Measurements from ENCODE around the gene FOXP1.

FOXP1 gene

GRCh38 chr3:71148455-71149060 is 435.0 kb downstream of the FOXP1 start:
- no peak for DNase-seq (ENCODE audit: low spot score)

GRCh38 chr3:71146673-71147072 is 436.9 kb downstream of the FOXP1 start:
- DNase-seq (ENCODE audit: low spot score) = no peak

GRCh38 chr3:71145954-71146353 is 437.6 kb downstream of the FOXP1 start:
- DNase-seq (ENCODE audit: low spot score) = no peak

DNA sequence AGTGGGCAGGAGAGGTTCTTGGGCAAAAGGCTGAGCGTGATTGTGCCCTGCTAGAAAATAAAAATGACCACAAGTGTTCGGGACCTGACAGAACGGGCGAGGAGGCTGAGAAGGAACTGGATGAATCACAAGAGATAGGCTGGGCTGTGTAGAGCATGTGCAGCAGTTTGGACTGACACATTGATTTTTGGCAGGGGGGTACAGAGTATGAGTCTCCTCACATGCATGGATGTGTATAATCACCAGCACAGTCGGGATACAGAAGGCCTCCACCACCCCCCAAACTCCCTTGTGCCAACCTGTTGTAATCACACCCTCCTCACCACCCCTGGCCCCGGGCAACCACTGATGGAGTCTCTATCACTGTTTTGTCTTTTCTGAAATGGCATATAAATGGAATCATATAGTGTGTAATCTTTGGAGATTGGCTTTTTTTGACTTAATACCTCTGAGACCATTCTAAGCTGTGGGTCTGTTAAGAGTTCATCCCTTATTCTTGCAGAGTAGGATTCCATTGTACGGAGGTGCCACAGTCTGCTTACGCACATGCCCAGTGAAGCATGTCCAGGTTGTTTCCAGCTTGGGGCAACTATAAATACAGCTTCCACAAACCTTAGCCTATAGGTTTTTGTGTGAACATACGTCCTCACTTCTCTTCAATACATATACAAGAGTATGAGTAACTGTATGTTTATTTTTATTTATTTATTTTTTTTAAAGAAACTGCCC is 438.8 kb downstream of the FOXP1 start:
- no peak for DNase-seq (ENCODE audit: low spot score)

GRCh38 chr3:71143493-71143892 is 440.0 kb downstream of the FOXP1 start:
- no peak for DNase-seq (ENCODE audit: low spot score)

GRCh38 chr3:71142441-71143161 is 440.9 kb downstream of the FOXP1 start:
- no peak for DNase-seq (ENCODE audit: low spot score)

GRCh38 chr3:71140477-71140876 is 443.1 kb downstream of the FOXP1 start:
- DNase-seq (ENCODE audit: low spot score) = no peak

- no peak for DNase-seq (ENCODE audit: low spot score)
Measured at GRCh38 chr3:71139496-71139895, 444.0 kb downstream of the FOXP1 start.

- no peak for DNase-seq (ENCODE audit: low spot score)
Measured at GRCh38 chr3:71138410-71138809, 445.1 kb downstream of the FOXP1 start.

DNA sequence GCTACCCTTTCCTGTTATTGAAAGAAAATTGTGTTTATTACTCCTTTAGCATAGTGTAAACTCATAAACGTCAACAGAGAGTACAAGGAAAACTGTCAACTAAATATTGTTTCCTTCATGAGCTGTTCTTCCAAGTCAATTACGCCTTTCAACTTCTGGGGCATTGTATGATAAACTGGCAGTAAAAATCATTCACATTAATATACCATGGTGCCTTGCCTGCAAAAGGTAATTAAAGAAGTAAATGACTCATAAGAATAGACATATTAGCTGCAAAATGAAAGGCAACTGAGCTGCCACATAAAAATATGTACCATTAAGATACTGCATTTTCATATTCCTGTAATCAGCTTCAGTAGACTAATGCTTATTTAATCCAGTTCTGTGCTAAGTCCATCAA is 447.3 kb downstream of the FOXP1 start:
- no peak for DNase-seq (ENCODE audit: low spot score)

DNA sequence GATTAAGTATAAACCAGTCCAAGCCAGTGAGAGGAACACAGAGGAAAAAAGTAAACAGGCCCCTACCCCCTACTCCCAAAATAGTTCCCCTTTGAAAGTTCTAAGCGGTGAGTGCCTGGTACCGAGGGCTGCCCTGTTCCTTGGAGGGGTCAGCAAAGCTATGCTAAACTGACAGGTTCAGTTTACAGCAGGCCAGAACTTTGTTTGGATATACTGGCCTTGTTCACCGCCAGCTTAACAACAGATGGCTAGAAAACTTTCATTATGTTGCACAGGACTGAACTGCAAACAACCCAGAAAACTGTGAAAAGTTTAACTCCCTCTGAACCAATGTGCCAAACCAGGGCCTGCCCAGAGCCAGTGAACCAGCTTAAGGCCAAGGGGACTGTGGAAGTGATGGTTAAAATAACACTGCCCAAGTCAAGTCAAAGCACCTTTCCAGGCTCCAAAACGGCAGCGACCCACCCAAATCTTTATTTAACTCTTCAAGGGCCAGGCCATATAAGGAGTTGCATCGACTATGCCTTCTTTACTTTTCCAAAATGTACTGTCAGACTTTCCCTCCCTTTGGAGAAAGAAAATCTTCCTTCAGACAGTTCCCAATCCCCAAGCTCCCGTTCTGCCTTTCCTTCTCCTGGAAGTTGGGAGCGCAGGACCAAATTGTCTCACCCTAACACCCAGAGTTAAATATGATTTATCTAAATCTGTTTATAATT is 448.0 kb downstream of the FOXP1 start:
- no peak for DNase-seq (ENCODE audit: low spot score)

- DNase-seq (ENCODE audit: low spot score) = no peak
Measured at GRCh38 chr3:71134521-71134920, 449.0 kb downstream of the FOXP1 start.

GRCh38 chr3:71133865-71134264 is 449.7 kb downstream of the FOXP1 start:
- no peak for DNase-seq (ENCODE audit: low spot score)

GRCh38 chr3:71132995-71133730 is 450.4 kb downstream of the FOXP1 start:
- DNase-seq (ENCODE audit: low spot score) = no peak

DNA sequence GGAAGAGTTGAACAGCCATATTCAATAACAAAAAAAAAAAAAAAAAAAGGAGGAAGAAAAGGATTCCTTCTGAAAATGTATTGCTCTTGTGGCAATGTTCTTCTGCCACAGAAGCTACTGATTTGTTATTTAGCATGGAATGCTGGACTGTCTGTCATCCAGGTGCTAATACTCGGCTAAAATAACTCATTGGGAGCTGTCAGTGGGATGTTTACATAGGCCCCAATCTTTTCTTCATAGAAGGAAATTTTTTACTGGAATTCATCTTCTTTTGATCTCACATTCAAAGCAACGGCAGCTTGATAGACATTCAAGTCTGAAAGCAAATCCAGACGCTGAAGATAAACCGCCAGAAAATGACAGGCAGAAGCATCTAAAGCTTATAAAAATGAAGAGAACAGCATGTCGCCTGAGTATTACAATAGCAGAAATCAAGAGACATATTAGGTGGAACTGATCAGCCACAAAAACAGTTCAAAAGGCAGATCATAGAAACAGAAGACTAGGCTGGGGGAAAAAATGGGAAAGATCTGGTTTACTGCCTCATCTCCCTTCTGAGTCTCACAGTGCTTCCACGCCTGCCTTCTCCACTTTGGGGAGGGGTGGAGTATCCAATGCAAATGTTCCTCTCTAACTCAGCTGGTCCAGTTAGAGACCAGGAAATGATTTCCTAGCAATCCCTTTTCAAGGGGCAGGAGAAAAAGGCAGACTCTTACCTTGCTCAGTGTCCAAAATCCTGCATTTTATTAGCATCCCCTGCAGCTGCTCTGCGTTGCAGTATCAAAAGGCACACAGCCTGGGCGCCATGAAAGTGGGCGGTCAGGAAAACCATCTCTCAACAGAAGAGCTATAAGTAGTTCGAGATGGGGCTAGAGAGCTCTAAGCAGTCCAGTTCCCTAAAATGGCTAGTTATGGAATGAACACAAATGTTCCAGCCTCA is 451.9 kb downstream of the FOXP1 start:
- DNase-seq (ENCODE audit: low spot score) = no peak

GRCh38 chr3:71130471-71131374 is 452.8 kb downstream of the FOXP1 start:
- DNase-seq (ENCODE audit: low spot score) = peak; percentile 39

DNA sequence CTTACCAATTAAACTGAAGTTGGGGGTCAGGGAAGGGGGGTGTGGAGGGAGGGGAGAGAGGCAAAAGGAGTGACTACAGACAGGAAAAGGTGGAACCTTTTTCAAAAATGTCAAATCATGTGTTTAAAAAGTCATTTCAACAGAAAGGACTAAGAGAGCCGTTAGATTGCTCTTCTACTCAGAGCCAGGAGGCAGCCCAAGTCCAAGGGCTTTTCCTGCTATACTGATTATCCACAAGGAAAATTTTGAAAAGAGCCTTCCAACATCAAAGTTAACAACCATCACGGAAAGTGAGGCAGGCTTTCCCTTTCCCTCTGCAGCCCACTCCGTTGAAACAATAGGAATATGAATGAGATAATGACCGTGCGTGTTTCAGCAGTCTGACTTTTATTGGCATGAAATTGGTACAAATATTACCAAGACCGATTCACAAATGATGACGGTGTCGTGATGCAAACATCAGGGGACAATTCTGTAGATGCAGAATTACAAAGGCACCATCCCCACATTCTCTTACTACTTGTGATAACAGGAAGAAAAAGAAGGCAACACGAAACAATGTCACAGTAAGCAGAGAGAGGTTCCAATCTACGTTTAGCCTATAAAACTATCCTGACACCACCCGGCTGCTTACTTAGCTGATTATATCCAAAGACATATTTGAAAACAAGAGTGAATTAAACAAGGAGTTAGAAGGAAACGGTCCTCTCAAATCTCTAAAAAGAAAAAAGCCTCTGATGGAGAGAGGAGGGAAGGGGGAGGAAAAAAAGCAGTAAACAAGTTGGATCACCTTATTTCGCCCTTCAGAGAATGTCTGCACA is 453.7 kb downstream of the FOXP1 start:
- DNase-seq (ENCODE audit: low spot score) = no peak

GRCh38 chr3:71128961-71129360 is 454.6 kb downstream of the FOXP1 start:
- DNase-seq (ENCODE audit: low spot score) = no peak

DNA sequence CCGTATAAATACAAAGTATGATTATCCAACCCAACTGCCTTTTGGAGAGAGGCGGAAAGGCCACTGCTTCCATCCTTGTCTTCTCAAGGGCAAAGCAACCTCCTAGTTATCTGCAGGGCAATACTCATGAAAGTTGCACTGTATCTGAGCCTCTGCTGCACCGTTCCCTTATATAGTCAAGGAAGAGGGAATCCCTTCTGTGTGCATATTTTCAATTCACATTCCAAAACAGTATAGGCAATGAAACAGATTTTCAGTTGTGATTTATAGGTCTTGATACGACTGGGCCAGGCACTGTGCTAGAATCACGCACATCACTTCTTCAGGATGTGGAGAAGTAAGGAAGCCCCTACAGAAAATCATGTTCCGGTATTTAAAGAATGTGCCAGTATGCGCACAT is 455.7 kb downstream of the FOXP1 start:
- no peak for DNase-seq (ENCODE audit: low spot score)
